Erythroblast (primary cell): ENCODE data around the gene C19orf85.
A peak's percentile ranks its signal among the peaks of the same experiment; 100 is the strongest.

Experiments
- GATA1 ChIP-seq: IDR thresholded peaks from 2 replicates; pipeline ENCODE4 v1.6.1; 2011; ENCODE audit warnings: low read depth, mild to moderate bottlenecking, control low read depth, low read length, moderate library complexity
- POLR2A ChIP-seq: IDR thresholded peaks from 2 replicates; pipeline ENCODE4 v1.6.1; 2011; ENCODE audit warnings: mild to moderate bottlenecking, low read length

DNA sequence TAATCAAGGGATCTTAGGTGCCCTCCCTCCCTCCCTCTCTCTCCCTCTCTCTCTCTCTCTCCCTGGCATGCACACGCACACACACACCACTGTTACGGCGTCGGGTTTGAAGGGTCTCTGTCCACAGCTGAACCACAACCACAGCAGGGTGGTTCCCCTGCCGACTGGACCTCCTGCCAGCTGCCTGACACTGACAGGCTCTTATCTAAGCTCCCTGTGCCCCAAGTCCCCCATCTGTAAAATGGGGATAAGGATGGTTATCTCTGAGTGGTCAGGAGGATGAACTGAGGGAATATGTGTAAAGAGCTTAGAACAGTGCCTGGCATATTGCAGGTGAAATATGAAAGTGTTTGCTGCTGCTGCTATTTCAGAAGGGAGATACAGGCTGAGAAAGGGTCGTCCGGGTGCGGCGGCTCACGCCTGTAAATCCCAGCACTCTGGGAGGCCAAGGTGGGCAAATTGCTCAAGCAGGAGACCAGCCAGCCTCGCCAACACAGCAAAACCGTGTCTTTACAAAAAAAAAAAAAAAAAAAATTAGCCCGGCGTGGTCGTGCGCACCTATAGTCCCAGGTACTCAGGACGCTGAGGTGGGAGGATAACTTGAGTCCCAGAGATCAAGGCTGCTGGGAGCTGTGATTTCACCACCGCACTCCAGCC, 20.6 kb downstream of the C19orf85 start:
- TF ChIP-seq POLR2A (peak; percentile 73), GATA1 (peak; percentile 86)
